ENCODE results near the gene HOXC11. TPM values are rescaled to one million over a fixed set of nuclear protein-coding genes. Genes with fewer than 3 reads are reported as not detected.
A peak's percentile ranks its signal among the peaks of the same experiment; 100 is the strongest.

The HOXC11 gene
- total RNA-seq, 1 donor from 2014 or later, result not detected

DNA sequence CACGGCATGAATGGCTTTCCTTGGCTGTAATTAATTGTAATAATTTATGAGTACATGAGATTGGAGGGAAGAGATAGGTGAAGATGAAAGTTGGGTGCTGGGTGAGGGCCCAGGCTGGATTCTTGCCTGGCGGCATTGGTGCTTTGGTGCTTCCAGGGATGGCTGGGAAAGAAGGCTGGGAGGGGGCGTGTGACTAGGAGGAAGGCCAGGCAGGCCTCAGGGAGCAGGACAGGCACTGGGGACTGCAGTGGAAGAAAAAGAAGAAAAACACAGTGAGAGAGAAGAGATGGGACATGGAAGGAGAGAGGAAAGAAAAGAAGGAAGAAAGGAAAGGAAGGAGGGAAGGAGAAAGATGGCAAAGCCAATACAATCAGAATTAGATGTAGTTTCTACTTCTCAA lies 30.7 kb downstream of the HOXC11 start:
- TF ChIP-seq EZH2 (IDR thresholded peaks at IDR 0.05) (no peak), EZH2phosphoT487 (IDR thresholded peaks at IDR 0.05) (no peak)
- TF ChIP-seq, protein P1, sequence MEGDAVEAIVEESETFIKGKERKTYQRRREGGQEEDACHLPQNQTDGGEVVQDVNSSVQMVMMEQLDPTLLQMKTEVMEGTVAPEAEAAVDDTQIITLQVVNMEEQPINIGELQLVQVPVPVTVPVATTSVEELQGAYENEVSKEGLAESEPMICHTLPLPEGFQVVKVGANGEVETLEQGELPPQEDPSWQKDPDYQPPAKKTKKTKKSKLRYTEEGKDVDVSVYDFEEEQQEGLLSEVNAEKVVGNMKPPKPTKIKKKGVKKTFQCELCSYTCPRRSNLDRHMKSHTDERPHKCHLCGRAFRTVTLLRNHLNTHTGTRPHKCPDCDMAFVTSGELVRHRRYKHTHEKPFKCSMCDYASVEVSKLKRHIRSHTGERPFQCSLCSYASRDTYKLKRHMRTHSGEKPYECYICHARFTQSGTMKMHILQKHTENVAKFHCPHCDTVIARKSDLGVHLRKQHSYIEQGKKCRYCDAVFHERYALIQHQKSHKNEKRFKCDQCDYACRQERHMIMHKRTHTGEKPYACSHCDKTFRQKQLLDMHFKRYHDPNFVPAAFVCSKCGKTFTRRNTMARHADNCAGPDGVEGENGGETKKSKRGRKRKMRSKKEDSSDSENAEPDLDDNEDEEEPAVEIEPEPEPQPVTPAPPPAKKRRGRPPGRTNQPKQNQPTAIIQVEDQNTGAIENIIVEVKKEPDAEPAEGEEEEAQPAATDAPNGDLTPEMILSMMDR (IDR thresholded peaks at IDR 0.05), result no peak
- Histone ChIP-seq H3F3A (ENCODE audit: low read depth) (no peaks in the 10 kb centered on the region), H3K9me3 (ENCODE audit: low read depth) (no peaks in the 10 kb centered on the region), H3K4me1 (no peaks in the 10 kb centered on the region), H3K27ac (no peak overlapping the region), H3K79me2 (ENCODE audit: low read depth) (no peaks in the 10 kb centered on the region), H2AFZ (replicated peaks) (no peak overlapping the region), H4K20me1 (ENCODE audit: low read depth) (peaks cover 88% of the 10 kb centered on the region), H3K27me3 (peaks cover 100% of the 10 kb centered on the region), H3K9ac (no peak overlapping the region), H3K4me2 (no peak overlapping the region), H3K36me3 (no peaks in the 10 kb centered on the region), H3K4me3 (no peak overlapping the region)
- no peak for DNase-seq (ENCODE audit: low spot score)
- Mint-ChIP-seq H3K27ac (no peak overlapping the region), H3K36me3 (no peaks in the 10 kb centered on the region), H3K4me1 (peaks cover 4% of the 10 kb centered on the region), H3K27me3 (ENCODE audit: insufficient read depth, low read depth) (peaks cover 98% of the 10 kb centered on the region), H3K9me3 (peaks cover 2% of the 10 kb centered on the region), H3K4me3 (no peak overlapping the region)

DNA sequence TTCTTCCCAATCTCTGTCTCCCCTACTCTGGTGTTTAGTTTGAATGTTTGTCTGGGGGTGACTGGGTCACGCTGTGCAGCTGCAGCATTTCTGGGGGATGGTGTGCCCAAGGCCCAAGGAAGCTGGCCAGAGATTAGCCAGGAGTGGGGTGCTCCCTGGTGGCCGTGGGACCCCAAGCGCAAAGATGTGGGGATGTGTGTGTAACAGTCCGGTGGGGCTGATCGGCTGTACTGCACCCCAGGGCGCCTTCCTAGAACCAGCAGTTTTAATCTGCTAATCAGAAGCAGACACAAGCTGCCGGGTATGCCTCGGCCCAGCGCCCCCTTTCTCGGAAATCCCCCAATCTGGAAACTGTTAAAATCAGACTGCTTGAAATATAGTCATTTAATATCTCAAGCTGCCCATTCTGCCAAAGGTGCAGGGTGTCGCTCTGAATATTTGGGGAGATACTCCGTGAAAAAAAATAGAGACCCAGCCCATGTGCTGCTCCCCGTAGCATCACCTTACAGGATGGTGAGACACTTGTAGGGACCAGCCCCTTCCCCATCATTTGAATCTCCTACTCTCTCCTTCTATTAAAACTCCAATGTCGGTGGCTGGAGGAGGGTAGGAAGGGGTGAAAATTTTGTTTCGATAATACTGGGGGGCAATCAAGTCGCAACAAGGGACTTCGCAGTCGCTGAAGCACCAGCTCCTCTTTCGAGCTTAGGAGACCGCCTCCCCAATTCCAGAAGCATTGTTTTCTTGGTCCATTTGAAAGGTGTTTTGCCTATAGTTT lies 31.3 kb downstream of the HOXC11 start:
- H3K27ac ChIP-seq, result no peak overlapping the region
- H3K4me3 ChIP-seq, result no peak overlapping the region
- Mint-ChIP-seq H3K36me3 (no peaks in the 10 kb centered on the region), H3K27me3 (ENCODE audit: insufficient read depth, low read depth) (peaks cover 94% of the 10 kb centered on the region), H3K27ac (no peak overlapping the region), H3K4me1 (peaks cover 4% of the 10 kb centered on the region), H3K9me3 (no peaks in the 10 kb centered on the region), H3K4me3 (no peak overlapping the region)
- H3K9ac ChIP-seq, result no peak overlapping the region
- no peaks in the 10 kb centered on the region for H3K79me2 ChIP-seq (ENCODE audit: low read depth)
- H2AFZ ChIP-seq (replicated peaks), result no peak overlapping the region
- no peak overlapping the region for H3K4me2 ChIP-seq
- peaks cover 84% of the 10 kb centered on the region for H4K20me1 ChIP-seq (ENCODE audit: low read depth)
- no peaks in the 10 kb centered on the region for H3F3A ChIP-seq (ENCODE audit: low read depth)
- TF ChIP-seq, protein P1 (IDR thresholded peaks at IDR 0.05), result no peak
- TF ChIP-seq EZH2phosphoT487 (IDR thresholded peaks at IDR 0.05) (no peak), EZH2 (IDR thresholded peaks at IDR 0.05) (no peak)
- no peak for DNase-seq (ENCODE audit: low spot score)
- H3K4me1 ChIP-seq, result no peaks in the 10 kb centered on the region
- H3K9me3 ChIP-seq (ENCODE audit: low read depth), result no peaks in the 10 kb centered on the region
- H3K27me3 ChIP-seq, result peaks cover 100% of the 10 kb centered on the region
- no peaks in the 10 kb centered on the region for H3K36me3 ChIP-seq

DNA sequence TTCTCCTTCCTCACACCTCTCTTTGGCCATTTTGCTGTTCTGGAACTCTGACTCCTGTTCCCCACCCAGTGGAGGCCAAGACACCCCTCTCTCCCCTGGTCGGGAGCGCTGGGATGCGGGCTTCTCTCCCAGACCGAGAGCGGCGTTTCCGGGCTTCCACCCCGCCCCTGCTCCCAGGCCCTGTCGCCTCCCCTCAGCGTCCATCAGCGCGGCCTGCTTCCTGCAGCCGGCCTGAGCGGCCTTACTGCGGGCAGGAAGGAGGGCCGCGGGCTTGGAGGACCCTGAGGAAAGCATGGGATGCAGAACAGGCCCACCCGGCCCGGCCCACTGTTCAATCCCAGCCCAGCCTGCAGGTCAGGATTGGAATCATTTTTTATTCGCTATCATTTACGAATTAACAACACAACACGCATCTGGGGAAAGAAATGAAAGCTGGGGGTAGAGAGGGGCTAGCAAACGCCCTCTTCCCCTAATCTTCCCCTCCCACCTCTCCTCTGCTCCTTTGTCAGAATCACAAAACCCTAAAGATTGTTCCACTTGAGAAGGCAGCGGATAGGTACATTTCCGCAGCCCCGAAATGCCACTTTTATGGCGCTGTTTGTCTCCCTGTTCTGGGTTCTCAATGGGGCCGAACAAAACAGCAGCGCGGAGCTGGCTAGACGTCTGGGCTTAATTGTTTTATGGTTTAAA lies 32.1 kb downstream of the HOXC11 start:
- H3K4me3 ChIP-seq, result no peak overlapping the region
- no peak overlapping the region for H3K27ac Mint-ChIP-seq
- no peaks in the 10 kb centered on the region for H3K79me2 ChIP-seq (ENCODE audit: low read depth)
- H3K36me3 Mint-ChIP-seq, result no peaks in the 10 kb centered on the region
- peaks cover 94% of the 10 kb centered on the region for H3K27me3 Mint-ChIP-seq (ENCODE audit: insufficient read depth, low read depth)
- H3F3A ChIP-seq (ENCODE audit: low read depth), result no peaks in the 10 kb centered on the region
- no peaks in the 10 kb centered on the region for H3K4me1 ChIP-seq
- H3K9me3 ChIP-seq (ENCODE audit: low read depth), result no peaks in the 10 kb centered on the region
- H3K27ac ChIP-seq, result no peak overlapping the region
- no peak overlapping the region for H3K9ac ChIP-seq
- TF ChIP-seq, protein P1 (IDR thresholded peaks at IDR 0.05), result no peak
- TF ChIP-seq EZH2 (IDR thresholded peaks at IDR 0.05), result peak; percentile 84
- peak; percentile 82 for TF ChIP-seq EZH2phosphoT487 (IDR thresholded peaks at IDR 0.05)
- no peaks in the 10 kb centered on the region for H3K36me3 ChIP-seq
- peaks cover 4% of the 10 kb centered on the region for H3K4me1 Mint-ChIP-seq
- peaks cover 100% of the 10 kb centered on the region for H3K27me3 ChIP-seq
- no peak overlapping the region for H2AFZ ChIP-seq (replicated peaks)
- H3K4me3 Mint-ChIP-seq, result no peak overlapping the region
- H4K20me1 ChIP-seq (ENCODE audit: low read depth), result peaks cover 86% of the 10 kb centered on the region
- no peak overlapping the region for H3K4me2 ChIP-seq
- DNase-seq (ENCODE audit: low spot score), result peak; percentile 57
- H3K9me3 Mint-ChIP-seq, result no peaks in the 10 kb centered on the region

All from neural progenitor cell (in vitro differentiated cells).